Esophagus squamous epithelium (tissue), 5 donors: ENCODE measurements around the gene IFT80. TPM values are rescaled to one million over a fixed set of nuclear protein-coding genes. Genes with fewer than 3 reads are reported as not detected.

Experiments
- DNase-seq: peaks from one replicate; lab custom pipeline; 2025; lab: John Stamatoyannopoulos, UW
- H3K27ac ChIP-seq, 4 donors: fragments of 200-600 bp; sonication (generic); one replicate each; pipeline ENCODE4 v1.5.1; 2016 to 2019; ENCODE audit warnings: mild to moderate bottlenecking in 1 of 4
- H3K27me3 ChIP-seq, 4 donors: fragments of 200-600 bp; sonication (generic); 1 replicate in 3 of 4; 2 replicates in 1 of 4; pipeline versions ENCODE4 v1.5.1 to v1.6.0; 2017 to 2021; ENCODE audit warnings: antibody characterized with exemption in 1 of 4
- H3K36me3 ChIP-seq, 3 donors: fragments of 200-600 bp; sonication (generic); one replicate each; pipeline ENCODE4 v1.5.1; 2016 to 2019
- H3K4me1 ChIP-seq, 3 donors: fragments of 200-600 bp; sonication (generic); one replicate each; pipeline ENCODE4 v1.5.1; 2017 to 2019
- H3K4me3 ChIP-seq, 4 donors: fragments of 200-600 bp; sonication (generic); 1 replicate in 3 of 4; 2 replicates in 1 of 4; pipeline ENCODE4 v1.5.1; 2016 to 2019; ENCODE audit warnings: mild to moderate bottlenecking in 2 of 4, moderate library complexity in 1 of 4
- H3K9me3 ChIP-seq, 3 donors: fragments of 200-600 bp; sonication (generic); one replicate each; pipeline ENCODE4 v1.5.1; 2016 to 2019
- CTCF ChIP-seq, 6 experiments: fragments of 450-650 bp in 4 of 6; fragments of 200-600 bp in 2 of 6; sonication (generic) in 2 of 6; IDR thresholded peaks; one replicate each; pipeline ENCODE4 v1.5.1; 2016 to 2019; ENCODE audit warnings: antibody characterized with exemption in 6 of 6, mild to moderate bottlenecking in 4 of 6, moderate library complexity in 4 of 6
- POLR2A ChIP-seq, 4 donors: fragments of 450-650 bp; IDR thresholded peaks; one replicate each; pipeline ENCODE4 v1.6.1; 2017; ENCODE audit warnings: antibody characterized with exemption in 4 of 4, mild to moderate bottlenecking in 4 of 4, moderate library complexity in 3 of 4
- WGBS, 2 donors: methylation state at CpG; one replicate each; pipeline ENCODE4 v1.1.5; 2018; 5-methylcytosine and 5-hydroxymethylcytosine counted together
- intact Hi-C: fragments of 100-400 bp; cut with DNase I; formaldehyde crosslinking; loops from one replicate; pipeline ENCODE4 v1.15.0; 2022
- total RNA-seq, 4 donors: library from RNA; depleted of rRNA; stranded (reverse); fragments of >200 nt; gene quantifications; one replicate each; pipeline ENCODE4 v1.1.0, GENCODE V29; 2016
- donor health status: DM: yes; HTN: yes; CAD: no.

IFT80 gene
- total RNA-seq, 4 donors from 2014 or later, result 10.8 to 20.4 (median 14.9) TPM

- intact Hi-C loops, result no loop called here
- 10 to 19% methylated on average over 6 to 13 of the region's 16 CpGs for WGBS, 2 donors
- no peak for DNase-seq
- H3K36me3 ChIP-seq, result no peaks in the 10 kb centered on the region
- peak overlapping the region; percentile 45 to 74 (median 68) for H3K4me3 ChIP-seq
- H3K27me3 ChIP-seq, result peaks cover 7 to 63% (median 8%) of the 10 kb centered on the region in 4 donors
- TF ChIP-seq CTCF (IDR thresholded peaks at IDR 0.05) (no peak), POLR2A (IDR thresholded peaks at IDR 0.05) (no peak)
- peaks cover 16 to 32% (median 22%) of the 10 kb centered on the region in 3 donors for H3K4me1 ChIP-seq
- no peaks in the 10 kb centered on the region for H3K9me3 ChIP-seq
- H3K27ac ChIP-seq, result peak overlapping the region in 2 of 4 donors; percentile 15 to 62
Measured at GRCh38 chr3:160224811-160225175, 174.2 kb downstream of the IFT80 start.

GRCh38 chr3:160224256-160224655, 174.8 kb downstream of the IFT80 start:
- H3K27ac ChIP-seq, result no peak overlapping the region
- H3K36me3 ChIP-seq, result no peaks in the 10 kb centered on the region
- intact Hi-C loops, result no loop called here
- no peaks in the 10 kb centered on the region for H3K9me3 ChIP-seq
- peaks cover 7 to 59% (median 8%) of the 10 kb centered on the region in 4 donors for H3K27me3 ChIP-seq
- DNase-seq, result no peak
- TF ChIP-seq POLR2A (IDR thresholded peaks at IDR 0.05), result no peak
- TF ChIP-seq CTCF (IDR thresholded peaks at IDR 0.05), result no peak
- WGBS, 2 donors, result 31 to 45% methylated on average over 8 to 11 of the region's 12 CpGs
- H3K4me3 ChIP-seq, result peak overlapping the region in 2 of 4 donors; percentile 45 to 72
- peaks cover 16 to 32% (median 22%) of the 10 kb centered on the region in 3 donors for H3K4me1 ChIP-seq

GRCh38 chr3:160221019-160221418, 178.0 kb downstream of the IFT80 start:
- DNase-seq, result no peak
- intact Hi-C loops, result no loop called here
- WGBS, 2 donors, result 32 to 36% methylated on average over 2 of the region's 2 CpGs
- Histone ChIP-seq H3K9me3 (no peaks in the 10 kb centered on the region), H3K4me3 (no peak overlapping the region), H3K4me1 (peaks cover 8 to 21% (median 10%) of the 10 kb centered on the region in 3 donors), H3K27me3 (peaks cover 0 to 31% (median 1%) of the 10 kb centered on the region in 4 donors), H3K36me3 (no peaks in the 10 kb centered on the region), H3K27ac (no peak overlapping the region)
- TF ChIP-seq POLR2A (IDR thresholded peaks at IDR 0.05), result no peak
- TF ChIP-seq CTCF (IDR thresholded peaks at IDR 0.05), result no peak

GRCh38 chr3:160220038-160220437, 179.0 kb downstream of the IFT80 start:
- no peak overlapping the region for H3K4me3 ChIP-seq
- WGBS, 2 donors, result 89 to 96% methylated on average over 2 of the region's 2 CpGs
- H3K36me3 ChIP-seq, result no peaks in the 10 kb centered on the region
- intact Hi-C loops, result no loop called here
- no peak for DNase-seq
- TF ChIP-seq POLR2A (IDR thresholded peaks at IDR 0.05) (no peak), CTCF (IDR thresholded peaks at IDR 0.05) (no peak)
- H3K4me1 ChIP-seq, result peaks cover 2 to 11% (median 5%) of the 10 kb centered on the region in 3 donors
- no peak overlapping the region for H3K27ac ChIP-seq
- no peaks in the 10 kb centered on the region for H3K9me3 ChIP-seq
- peaks cover 0 to 21% (median 0%) of the 10 kb centered on the region in 4 donors for H3K27me3 ChIP-seq

GRCh38 chr3:160218136-160218535, 180.9 kb downstream of the IFT80 start:
- Histone ChIP-seq H3K9me3 (no peaks in the 10 kb centered on the region), H3K27me3 (peaks cover 0 to 3% (median 0%) of the 10 kb centered on the region in 4 donors), H3K36me3 (no peaks in the 10 kb centered on the region), H3K4me3 (no peak overlapping the region), H3K27ac (no peak overlapping the region), H3K4me1 (no peaks in the 10 kb centered on the region)
- DNase-seq, result no peak
- 33 to 51% methylated on average over 3 of the region's 3 CpGs for WGBS, 2 donors
- no peak for TF ChIP-seq POLR2A (IDR thresholded peaks at IDR 0.05)
- no peak for TF ChIP-seq CTCF (IDR thresholded peaks at IDR 0.05)
- intact Hi-C loops, result no loop called here
